ENCODE measurements around the gene SH3PXD2A.

DNA sequence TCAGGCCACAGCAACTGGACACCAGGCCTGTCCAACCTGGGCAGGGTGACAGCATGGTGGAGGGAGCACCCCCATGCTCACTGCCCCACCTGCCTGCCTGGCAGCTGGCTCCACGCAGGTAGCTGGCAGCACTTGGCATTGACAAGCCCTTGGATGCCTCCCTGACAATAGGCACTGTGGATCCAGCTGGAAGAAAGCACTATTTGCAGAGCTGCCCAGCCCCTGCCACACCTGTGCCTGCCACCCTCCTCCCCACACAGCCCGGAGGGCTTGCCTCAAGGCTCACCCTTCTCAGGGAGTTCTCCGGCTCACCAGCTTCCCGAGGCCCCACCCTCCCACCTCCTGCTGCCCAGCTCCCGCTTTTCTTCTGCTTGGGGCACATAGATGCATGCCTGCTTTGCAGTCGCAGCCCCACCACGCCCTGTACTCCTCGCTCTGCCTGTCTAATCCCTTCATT is 201.8 kb downstream of the SH3PXD2A start:
- TF ChIP-seq, protein P1, sequence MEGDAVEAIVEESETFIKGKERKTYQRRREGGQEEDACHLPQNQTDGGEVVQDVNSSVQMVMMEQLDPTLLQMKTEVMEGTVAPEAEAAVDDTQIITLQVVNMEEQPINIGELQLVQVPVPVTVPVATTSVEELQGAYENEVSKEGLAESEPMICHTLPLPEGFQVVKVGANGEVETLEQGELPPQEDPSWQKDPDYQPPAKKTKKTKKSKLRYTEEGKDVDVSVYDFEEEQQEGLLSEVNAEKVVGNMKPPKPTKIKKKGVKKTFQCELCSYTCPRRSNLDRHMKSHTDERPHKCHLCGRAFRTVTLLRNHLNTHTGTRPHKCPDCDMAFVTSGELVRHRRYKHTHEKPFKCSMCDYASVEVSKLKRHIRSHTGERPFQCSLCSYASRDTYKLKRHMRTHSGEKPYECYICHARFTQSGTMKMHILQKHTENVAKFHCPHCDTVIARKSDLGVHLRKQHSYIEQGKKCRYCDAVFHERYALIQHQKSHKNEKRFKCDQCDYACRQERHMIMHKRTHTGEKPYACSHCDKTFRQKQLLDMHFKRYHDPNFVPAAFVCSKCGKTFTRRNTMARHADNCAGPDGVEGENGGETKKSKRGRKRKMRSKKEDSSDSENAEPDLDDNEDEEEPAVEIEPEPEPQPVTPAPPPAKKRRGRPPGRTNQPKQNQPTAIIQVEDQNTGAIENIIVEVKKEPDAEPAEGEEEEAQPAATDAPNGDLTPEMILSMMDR (IDR thresholded peaks at IDR 0.05): no peak
- TF ChIP-seq POLR2A (IDR thresholded peaks at IDR 0.05): no peak
